T-helper 1 cell treated with Interleukin-12 subunit alpha and Interleukin-12 subunit beta and Interleukin-4 antibody, amounts not matched to agents 30 μg/mL and 1 μg/mL, for 36 hours (primary cell): ENCODE results near the gene LONRF3.
"Not testable (repeated sequence)": the region's sequence is repeated elsewhere in the genome, so short reads cannot be mapped to it uniquely, and the experiment has no call there.

Source experiments
- H3K27ac Mint-ChIP-seq: one replicate; pipeline ENCODE4 v1.8.0; 2021; ENCODE audit warnings: mild to moderate bottlenecking, mixed read lengths
- H3K27me3 Mint-ChIP-seq: one replicate; pipeline ENCODE4 v1.8.0; 2021; ENCODE audit warnings: low read depth, mixed read lengths
- H3K36me3 Mint-ChIP-seq: one replicate; pipeline ENCODE4 v1.8.0; 2021; ENCODE audit warnings: low read depth, mixed read lengths
- H3K4me1 Mint-ChIP-seq: one replicate; pipeline ENCODE4 v1.8.0; 2021; ENCODE audit warnings: low read depth, mixed read lengths
- H3K4me3 Mint-ChIP-seq: one replicate; pipeline ENCODE4 v1.8.0; 2021; ENCODE audit warnings: mild to moderate bottlenecking, moderate library complexity, mixed read lengths
- H3K9me3 Mint-ChIP-seq: one replicate; pipeline ENCODE4 v1.8.0; 2021; ENCODE audit warnings: mixed read lengths

Gene LONRF3

DNA sequence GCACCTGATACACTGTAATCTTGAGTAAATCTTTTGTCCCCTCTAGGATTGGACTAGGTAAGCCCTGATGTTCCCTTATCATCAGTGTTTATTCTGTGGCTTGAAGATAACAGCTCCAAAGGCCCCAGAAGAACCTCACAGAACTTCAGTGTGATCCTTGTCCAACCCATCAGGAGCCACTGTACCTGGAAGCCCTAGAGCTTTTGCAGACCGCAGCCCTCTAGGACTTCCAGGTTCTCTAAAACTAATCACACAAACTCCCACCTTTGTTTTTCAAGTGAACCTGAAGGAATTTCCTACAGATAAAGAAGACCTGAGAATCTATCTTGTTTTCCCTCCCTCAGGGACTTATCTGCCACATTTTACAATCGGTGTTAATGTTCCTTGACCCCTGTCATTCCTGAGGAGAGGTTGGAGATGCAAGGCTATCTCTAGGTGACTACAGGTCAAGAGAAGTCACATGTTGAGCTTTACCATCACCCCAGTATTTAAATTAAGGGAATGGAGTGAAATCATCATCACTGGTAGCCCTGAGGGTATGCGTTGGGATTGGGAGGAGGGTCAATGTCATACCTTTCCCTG, 32.9 kb downstream of the LONRF3 start:
- H3K36me3 Mint-ChIP-seq: no peaks in the 10 kb centered on the region
- H3K4me3 Mint-ChIP-seq: no peak overlapping the region
- H3K27ac Mint-ChIP-seq: no peak overlapping the region

DNA sequence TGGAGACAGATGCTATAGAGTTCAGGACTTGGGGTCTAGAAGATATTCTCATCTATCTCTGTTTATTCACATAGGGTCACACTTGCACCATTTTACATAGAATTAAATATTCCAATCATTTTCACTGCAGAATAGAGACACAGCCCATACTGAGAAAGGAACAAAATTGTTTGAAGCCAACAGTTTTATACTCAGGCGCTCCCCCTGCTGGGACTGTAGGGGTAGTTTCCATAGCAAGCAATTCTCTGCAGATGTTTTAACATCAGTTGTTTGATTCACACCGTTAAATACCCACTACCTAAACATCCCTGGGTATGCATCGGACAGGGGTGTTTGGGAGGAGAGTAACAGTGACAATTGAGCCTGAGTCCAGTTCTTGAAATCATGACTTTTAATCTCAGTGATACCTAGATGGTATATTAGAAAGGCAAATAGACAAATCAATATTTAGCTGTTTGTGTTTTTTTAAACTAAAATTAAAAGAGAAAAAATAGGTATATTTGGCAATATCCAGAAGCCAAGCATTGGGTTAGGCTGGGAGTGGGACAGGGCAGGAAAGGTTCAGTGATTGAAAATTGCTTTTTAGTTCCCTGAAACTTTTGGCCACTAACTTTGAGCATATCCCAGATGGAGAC, 33.8 kb downstream of the LONRF3 start:
- H3K9me3 Mint-ChIP-seq: no peaks in the 10 kb centered on the region
- H3K4me3 Mint-ChIP-seq: no peak overlapping the region
- H3K27me3 Mint-ChIP-seq: no peaks in the 10 kb centered on the region
- no peaks in the 10 kb centered on the region for H3K4me1 Mint-ChIP-seq
- H3K27ac Mint-ChIP-seq: no peak overlapping the region
- H3K36me3 Mint-ChIP-seq: no peaks in the 10 kb centered on the region

More for the DNA sequence above, 32.9 kb downstream of the LONRF3 start:
- H3K9me3 Mint-ChIP-seq: no peaks in the 10 kb centered on the region
- no peaks in the 10 kb centered on the region for H3K27me3 Mint-ChIP-seq
- H3K4me1 Mint-ChIP-seq: no peaks in the 10 kb centered on the region

DNA sequence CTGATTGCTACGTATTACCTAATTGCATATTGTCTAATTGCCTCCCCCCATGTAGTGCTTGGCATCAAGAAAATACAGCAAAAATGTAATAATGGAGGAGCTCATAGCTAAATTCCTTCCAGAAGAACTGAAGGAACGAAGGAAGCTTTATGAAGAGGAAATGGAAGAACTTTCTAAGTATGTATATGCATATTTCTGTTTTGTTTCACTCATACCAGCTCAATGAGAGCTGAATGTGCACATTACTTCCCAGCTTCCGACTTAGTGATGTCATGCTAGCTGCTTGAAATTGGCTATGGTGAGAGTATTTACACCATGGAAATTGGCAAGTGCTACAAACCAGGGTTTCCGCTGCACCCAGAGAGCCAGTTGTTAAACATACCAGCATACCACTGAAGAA, 34.7 kb downstream of the LONRF3 start:
- Mint-ChIP-seq H3K36me3 (no peaks in the 10 kb centered on the region), H3K4me3 (no peak overlapping the region), H3K9me3 (no peaks in the 10 kb centered on the region), H3K27ac (no peak overlapping the region), H3K27me3 (no peaks in the 10 kb centered on the region), H3K4me1 (no peaks in the 10 kb centered on the region)

DNA sequence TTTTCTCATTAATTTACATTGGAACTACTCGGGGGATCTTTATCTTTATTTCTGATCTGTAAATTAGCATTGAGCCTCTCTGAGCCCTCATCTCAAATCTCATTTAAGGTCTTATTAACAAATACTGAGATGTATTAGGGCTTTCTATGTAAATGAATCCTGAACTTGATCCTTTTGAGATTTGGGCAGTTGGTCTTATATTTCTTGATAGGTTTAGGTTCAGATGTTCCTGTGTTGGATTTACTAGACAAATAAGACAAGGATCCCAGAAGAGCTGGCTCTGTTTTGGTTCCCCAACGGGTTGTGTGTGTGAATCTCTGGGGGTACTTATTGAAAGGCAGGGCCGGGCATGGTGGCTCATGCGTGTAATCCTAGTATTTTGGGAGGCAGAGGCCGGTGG, 36.1 kb downstream of the LONRF3 start:
- Mint-ChIP-seq H3K9me3 (no peaks in the 10 kb centered on the region), H3K36me3 (no peaks in the 10 kb centered on the region), H3K4me3 (no peak overlapping the region), H3K27ac (no peak overlapping the region), H3K27me3 (no peaks in the 10 kb centered on the region), H3K4me1 (peaks cover 5% of the 10 kb centered on the region)

DNA sequence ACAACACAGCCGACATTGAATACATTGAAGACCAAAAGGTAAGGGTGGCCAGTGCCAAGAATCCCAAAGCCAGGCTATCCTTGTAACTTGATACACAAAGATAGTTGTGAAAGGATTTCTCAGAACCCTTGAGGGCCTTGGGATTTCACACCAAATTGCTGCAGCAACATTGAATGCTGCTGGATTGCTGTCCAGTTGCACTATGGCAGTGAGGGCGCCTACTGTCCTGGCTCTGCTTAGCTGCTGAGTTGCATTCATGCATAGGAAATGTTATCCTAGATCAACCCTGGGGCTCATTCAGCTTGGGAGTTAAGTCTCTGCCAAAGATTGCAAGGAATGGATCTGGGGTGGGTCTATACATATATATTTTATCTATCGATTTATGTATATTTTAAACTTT, 38.7 kb downstream of the LONRF3 start:
- Mint-ChIP-seq H3K27me3 (no peaks in the 10 kb centered on the region), H3K9me3 (no peaks in the 10 kb centered on the region), H3K4me1 (peaks cover 8% of the 10 kb centered on the region), H3K4me3 (no peak overlapping the region), H3K27ac (no peak overlapping the region), H3K36me3 (no peaks in the 10 kb centered on the region)

DNA sequence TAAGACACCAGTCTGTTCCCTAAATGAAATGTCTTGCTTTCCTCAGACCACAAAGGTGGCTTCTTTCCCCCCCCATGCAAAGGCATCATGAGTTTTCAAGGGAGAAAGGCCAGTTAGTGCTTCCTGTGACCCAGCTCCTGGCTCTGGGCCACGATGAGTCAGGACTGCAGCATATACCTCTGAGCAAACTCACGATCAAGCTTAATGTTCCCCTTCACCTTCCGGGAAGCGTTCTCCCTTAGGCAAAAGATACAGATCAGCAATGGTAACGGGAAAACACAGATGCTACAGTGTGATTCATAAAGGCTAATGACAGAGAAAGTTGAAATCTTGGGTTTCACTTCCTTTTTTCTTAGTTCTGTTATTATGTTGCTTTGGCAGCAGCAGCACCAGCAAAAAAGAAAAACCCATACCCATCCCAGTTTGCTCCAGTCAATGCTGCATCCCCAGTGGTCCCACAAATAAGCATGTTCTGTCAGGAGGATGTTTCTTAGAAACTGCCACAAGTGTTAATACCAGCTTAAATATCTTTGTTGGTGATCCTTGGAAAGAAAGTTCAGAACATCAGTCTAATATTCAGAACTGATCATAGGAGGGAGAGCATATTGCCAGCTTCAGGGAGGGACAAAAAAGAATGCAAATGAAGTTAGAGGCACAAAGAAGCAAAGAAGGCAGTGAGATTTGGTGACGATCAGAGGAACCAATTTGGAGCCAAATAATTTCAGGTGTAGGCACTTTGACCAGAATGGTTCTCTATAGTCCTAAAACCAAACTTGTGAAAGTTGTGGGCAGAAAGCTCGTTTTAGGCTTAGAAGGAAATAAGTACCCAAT, 41.2 kb downstream of the LONRF3 start:
- Mint-ChIP-seq H3K36me3 (no peaks in the 10 kb centered on the region), H3K27me3 (no peaks in the 10 kb centered on the region), H3K27ac (no peak overlapping the region), H3K4me3 (no peak overlapping the region), H3K4me1 (peaks cover 8% of the 10 kb centered on the region), H3K9me3 (no peaks in the 10 kb centered on the region)

DNA sequence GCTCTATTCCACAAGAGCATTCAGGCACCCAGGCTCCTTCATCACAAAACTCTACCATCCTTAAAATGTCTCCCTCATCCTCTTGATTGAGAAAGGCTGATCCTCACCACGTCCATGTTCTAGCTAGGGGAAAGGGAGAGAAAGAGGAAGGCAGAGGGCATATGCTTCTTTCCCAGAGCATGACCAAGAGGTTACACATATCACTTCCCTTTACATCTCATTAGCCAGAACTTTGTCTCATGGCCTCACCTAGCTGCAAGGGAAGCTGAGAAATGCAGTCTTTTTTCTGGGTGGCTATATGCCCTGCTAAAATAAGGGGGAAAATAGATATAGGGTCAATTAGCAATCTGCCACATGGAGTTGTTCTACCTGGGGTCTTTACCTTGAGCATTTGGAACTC, 42.7 kb downstream of the LONRF3 start:
- Mint-ChIP-seq H3K27ac (no peak overlapping the region), H3K4me1 (peaks cover 8% of the 10 kb centered on the region), H3K9me3 (no peaks in the 10 kb centered on the region), H3K4me3 (no peak overlapping the region), H3K27me3 (no peaks in the 10 kb centered on the region), H3K36me3 (no peaks in the 10 kb centered on the region)

DNA sequence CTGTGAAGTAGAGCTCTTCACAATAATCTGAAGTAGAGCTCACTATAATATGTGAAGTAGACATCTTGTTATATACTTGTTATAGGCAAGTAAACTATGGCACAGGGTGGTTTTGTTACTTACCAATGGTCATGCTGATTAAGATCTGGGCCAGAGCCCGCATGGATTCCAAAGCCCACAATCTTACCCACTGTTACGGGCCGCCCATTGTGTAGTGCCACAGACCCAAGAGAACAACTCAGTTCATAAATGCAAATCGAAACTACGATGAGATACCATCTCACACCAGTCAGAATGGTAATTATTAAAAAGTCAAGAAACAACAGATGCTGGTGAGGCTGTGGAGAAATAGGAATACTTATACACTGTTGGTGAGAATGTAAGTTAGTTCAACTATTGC, 51.5 kb downstream of the LONRF3 start:
- H3K9me3 Mint-ChIP-seq: no peaks in the 10 kb centered on the region
- H3K27me3 Mint-ChIP-seq: no peaks in the 10 kb centered on the region
- no peaks in the 10 kb centered on the region for H3K36me3 Mint-ChIP-seq
- no peaks in the 10 kb centered on the region for H3K4me1 Mint-ChIP-seq
- H3K4me3 Mint-ChIP-seq: no peak overlapping the region
- no peak overlapping the region for H3K27ac Mint-ChIP-seq

DNA sequence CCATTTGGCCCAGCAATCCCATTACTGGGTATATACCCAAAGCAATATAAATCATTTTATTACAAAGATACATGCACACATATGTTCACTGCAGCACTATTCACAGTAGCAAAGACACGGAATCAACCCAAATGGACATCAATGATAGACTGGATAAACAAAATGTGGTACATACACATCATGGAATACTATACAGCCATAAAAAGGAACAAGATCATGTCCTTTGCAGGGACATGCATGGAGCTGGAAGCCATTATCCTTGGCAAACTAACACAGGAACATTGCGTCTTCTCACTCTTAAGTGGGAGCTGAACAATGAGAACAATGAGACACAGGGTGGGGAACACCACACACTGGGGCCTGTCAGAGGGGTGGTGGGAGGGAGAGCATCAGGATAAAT, 51.9 kb downstream of the LONRF3 start:
- H3K27me3 Mint-ChIP-seq, H3K4me1 Mint-ChIP-seq, H3K36me3 Mint-ChIP-seq, H3K4me3 Mint-ChIP-seq, H3K9me3 Mint-ChIP-seq, H3K27ac Mint-ChIP-seq: not testable (repeated sequence)

DNA sequence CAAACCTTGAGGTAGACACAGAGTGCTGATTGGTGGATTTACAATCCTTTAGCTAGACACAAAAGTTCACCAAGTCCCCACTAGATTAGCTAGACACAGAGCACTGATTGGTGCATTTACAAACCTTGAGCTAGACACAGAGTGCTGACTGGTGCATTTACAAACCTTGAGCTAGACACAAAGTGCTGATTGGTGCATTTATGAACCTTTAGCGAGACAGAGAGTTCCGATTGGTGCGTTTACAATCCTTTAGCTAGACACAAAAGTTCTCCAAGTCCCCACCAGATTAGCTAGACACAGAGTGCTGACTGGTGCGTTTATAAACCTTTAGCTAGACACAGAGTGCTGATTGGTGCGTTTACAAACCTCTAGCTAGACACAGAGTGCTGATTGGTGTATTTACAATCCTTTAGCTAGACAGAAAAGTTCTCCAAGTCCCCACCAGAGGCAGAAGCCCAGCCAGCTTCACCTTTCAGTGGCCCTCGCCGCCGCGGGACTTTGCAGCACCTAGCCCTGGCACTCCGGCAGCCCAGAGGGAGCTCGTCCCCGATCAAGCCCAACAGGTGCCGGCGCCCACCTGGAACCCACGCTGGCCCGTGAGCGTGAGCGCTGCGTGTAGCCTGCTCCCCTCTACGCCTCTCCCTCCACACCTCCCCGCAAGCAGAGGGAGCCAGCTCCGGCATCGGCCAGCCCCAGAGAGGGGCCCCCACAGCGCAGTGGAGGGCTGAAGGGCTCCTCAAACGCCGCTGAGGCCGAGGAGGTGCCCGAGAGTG, 53.7 kb downstream of the LONRF3 start:
- H3K4me1 Mint-ChIP-seq, H3K27ac Mint-ChIP-seq, H3K9me3 Mint-ChIP-seq, H3K27me3 Mint-ChIP-seq, H3K4me3 Mint-ChIP-seq, H3K36me3 Mint-ChIP-seq: not testable (repeated sequence)

DNA sequence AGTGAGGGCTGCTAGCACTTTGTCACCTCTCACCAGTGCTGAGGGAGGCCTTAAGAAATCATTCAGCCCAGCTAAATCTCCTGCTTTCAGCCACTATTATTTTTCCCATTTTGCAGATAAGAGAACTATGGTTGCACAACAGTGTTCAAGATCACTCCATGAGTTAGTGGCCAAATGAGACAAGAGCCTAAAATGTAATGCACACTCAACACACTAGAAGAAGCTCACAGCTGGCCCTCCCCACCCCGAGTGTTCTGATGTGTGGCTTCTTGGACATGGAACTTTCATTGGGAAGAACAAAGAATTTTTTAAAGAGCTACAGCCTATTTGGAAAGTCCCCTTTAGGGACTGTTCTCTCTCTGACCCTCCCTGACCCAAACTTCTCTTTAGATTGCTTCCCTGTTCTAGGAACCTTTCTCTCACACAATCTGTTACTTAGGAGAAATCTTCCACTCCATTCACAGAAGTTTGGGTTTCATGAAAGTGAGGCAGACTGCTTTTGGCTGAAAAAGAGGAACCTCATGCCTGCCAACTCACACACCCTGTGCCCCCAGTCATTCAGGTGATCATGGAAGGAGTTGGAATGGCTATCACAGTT, 54.4 kb downstream of the LONRF3 start:
- H3K27ac Mint-ChIP-seq: no peak overlapping the region

DNA sequence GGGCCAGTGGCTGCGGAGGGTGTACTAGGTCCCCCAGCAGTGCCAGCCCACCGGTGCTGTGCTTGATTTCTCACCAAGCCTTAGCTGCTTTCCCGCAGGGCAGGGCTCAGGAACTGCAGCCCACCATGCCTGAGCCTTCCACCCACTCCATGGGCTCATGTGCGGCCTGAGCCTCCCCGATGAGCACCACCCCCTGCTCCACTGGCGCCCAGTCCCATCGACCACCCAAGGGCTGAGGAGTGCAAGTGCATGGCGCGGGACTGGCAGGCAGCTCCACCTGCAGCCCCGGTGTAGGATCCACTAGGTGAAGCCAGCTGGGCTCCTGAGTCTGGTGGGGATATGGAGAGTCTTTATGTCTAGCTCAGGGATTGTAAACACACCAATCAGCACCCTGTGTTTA, 55.2 kb downstream of the LONRF3 start:
- H3K36me3 Mint-ChIP-seq, H3K27me3 Mint-ChIP-seq, H3K9me3 Mint-ChIP-seq, H3K4me3 Mint-ChIP-seq, H3K27ac Mint-ChIP-seq, H3K4me1 Mint-ChIP-seq: not testable (repeated sequence)

More for the DNA sequence above, 54.4 kb downstream of the LONRF3 start:
- no peak overlapping the region for H3K4me3 Mint-ChIP-seq
- no peaks in the 10 kb centered on the region for H3K27me3 Mint-ChIP-seq
- no peaks in the 10 kb centered on the region for H3K9me3 Mint-ChIP-seq
- no peaks in the 10 kb centered on the region for H3K4me1 Mint-ChIP-seq
- no peaks in the 10 kb centered on the region for H3K36me3 Mint-ChIP-seq

DNA sequence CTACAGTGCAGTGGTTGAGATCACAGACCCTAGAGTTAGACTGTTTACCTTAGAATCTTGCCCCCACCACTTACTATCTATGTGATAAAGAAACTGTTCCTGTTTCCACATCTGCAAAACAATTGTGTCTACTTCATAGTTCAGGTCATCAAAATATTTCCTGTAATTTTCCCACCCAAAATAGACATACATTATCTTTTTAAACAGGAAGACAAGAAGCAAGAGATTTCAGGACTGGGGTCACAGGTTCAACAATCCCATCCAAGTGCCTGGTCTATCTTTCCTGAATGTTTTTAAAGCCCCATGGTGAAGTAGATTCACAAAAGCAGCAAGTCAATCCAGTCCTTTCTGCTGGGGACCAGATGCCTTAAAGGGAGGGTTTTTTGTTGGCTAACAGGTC, 56.6 kb downstream of the LONRF3 start:
- Mint-ChIP-seq H3K36me3 (no peaks in the 10 kb centered on the region), H3K27me3 (no peaks in the 10 kb centered on the region), H3K9me3 (no peaks in the 10 kb centered on the region), H3K27ac (no peak overlapping the region), H3K4me1 (no peaks in the 10 kb centered on the region), H3K4me3 (no peak overlapping the region)
